Measurements from ENCODE around the gene PPP1R37. TPM values are rescaled to one million over a fixed set of nuclear protein-coding genes. Genes with fewer than 3 reads are reported as not detected.

Gene PPP1R37
- total and polyA plus RNA-seq, 2 of the 13 experiments (the other 11 are each of a cell fraction or from before 2014, with no cell fraction given), result 9.0 to 14.3 TPM

DNA sequence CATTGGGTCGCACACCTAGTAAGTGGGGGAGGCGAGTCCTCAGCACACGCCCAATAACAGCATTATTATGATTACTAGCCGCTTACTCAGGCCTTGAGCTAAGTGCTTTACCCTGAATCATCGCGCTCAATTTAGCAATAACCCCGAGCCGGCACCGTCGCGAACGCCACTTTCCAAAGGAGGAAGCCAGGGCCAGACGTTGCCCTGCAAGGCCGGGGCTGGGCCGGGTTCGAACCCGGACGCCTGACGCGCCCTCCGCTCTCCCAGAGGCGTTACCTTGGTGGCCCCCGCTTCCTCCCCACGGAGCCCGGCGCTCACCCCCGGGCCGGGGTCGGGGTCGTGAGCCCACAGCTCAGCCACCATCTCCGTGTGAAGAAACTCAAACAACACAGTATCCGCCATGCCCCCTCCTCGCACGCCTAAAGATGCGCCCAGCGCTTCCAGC is 84.9 kb downstream of the PPP1R37 start, which contains the start of gene TRAPPC6A (continued):
- TF ChIP-seq, protein P1, sequence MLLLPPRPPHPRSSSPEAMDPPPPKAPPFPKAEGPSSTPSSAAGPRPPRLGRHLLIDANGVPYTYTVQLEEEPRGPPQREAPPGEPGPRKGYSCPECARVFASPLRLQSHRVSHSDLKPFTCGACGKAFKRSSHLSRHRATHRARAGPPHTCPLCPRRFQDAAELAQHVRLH (CRISPR knock-in tag; IDR thresholded peaks at IDR 0.05; ENCODE audit: borderline replicate concordance, low read depth), result 0 out of 2 replicates have a peak, but pooled peaks have one; percentile 51
- peak; percentile 78; the same call in 1 of the 2 replicates for TF ChIP-seq ZFP36L1 (CRISPR knock-in tag; IDR thresholded peaks at IDR 0.05)
- TF ChIP-seq ZNF124 (CRISPR knock-in tag; IDR thresholded peaks at IDR 0.05), result 0 out of 2 replicates have a peak, but pooled peaks have one; percentile 10
- TF ChIP-seq, protein P2, sequence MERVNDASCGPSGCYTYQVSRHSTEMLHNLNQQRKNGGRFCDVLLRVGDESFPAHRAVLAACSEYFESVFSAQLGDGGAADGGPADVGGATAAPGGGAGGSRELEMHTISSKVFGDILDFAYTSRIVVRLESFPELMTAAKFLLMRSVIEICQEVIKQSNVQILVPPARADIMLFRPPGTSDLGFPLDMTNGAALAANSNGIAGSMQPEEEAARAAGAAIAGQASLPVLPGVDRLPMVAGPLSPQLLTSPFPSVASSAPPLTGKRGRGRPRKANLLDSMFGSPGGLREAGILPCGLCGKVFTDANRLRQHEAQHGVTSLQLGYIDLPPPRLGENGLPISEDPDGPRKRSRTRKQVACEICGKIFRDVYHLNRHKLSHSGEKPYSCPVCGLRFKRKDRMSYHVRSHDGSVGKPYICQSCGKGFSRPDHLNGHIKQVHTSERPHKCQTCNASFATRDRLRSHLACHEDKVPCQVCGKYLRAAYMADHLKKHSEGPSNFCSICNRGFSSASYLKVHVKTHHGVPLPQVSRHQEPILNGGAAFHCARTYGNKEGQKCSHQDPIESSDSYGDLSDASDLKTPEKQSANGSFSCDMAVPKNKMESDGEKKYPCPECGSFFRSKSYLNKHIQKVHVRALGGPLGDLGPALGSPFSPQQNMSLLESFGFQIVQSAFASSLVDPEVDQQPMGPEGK (CRISPR knock-in tag; IDR thresholded peaks at IDR 0.05), result 0 out of 2 replicates have a peak, but pooled peaks have one; percentile 42
- TF ChIP-seq, protein P3, sequence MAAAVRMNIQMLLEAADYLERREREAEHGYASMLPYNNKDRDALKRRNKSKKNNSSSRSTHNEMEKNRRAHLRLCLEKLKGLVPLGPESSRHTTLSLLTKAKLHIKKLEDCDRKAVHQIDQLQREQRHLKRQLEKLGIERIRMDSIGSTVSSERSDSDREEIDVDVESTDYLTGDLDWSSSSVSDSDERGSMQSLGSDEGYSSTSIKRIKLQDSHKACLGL (CRISPR knock-in tag; IDR thresholded peaks at IDR 0.05), result peak; percentile 85; the same call in 1 of the 2 replicates
- TF ChIP-seq KAT7 (CRISPR knock-in tag; IDR thresholded peaks at IDR 0.05; ENCODE audit: borderline replicate concordance), result peak; percentile 63; the same call in 1 of the 2 replicates
- no peak for TF ChIP-seq TCF7L2 (IDR thresholded peaks at IDR 0.05; ENCODE audit: low read depth, low read length)
- TF ChIP-seq POLR2A (IDR thresholded peaks at IDR 0.05; ENCODE audit: insufficient read depth in 1 of 2, low read depth in 2 of 2, low read length in 2 of 2), result peak; percentile 67 to 75
- no peak for TF ChIP-seq MAZ (IDR thresholded peaks at IDR 0.05; ENCODE audit: borderline replicate concordance, low read depth, low read length)
- TF ChIP-seq MAZ (CRISPR knock-in tag; IDR thresholded peaks at IDR 0.05; ENCODE audit: low read depth), result peak; percentile 21; the same call in 1 of the 2 replicates
- 0 out of 2 replicates have a peak, but pooled peaks have one; percentile 27 for TF ChIP-seq ZNF225 (CRISPR knock-in tag; IDR thresholded peaks at IDR 0.05)
- peak; percentile 88; the same call in 1 of the 2 replicates for TF ChIP-seq ZNF333 (CRISPR knock-in tag; IDR thresholded peaks at IDR 0.05; ENCODE audit: borderline replicate concordance)
- TF ChIP-seq, protein P4, sequence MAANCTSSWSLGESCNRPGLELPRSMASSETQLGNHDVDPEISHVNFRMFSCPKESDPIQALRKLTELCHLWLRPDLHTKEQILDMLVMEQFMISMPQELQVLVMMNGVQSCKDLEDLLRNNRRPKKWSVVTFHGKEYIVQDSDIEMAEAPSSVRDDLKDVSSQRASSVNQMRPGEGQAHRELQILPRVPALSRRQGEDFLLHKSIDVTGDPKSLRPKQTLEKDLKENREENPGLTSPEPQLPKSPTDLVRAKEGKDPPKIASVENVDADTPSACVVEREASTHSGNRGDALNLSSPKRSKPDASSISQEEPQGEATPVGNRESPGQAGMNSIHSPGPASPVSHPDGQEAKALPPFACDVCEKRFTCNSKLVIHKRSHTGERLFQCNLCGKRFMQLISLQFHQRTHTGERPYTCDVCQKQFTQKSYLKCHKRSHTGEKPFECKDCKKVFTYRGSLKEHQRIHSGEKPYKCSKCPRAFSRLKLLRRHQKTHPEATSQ (CRISPR knock-in tag; IDR thresholded peaks at IDR 0.05; ENCODE audit: borderline replicate concordance), result 0 out of 2 replicates have a peak, but pooled peaks have one; percentile 32
- peak; percentile 92 for TF ChIP-seq RBFOX2 (IDR thresholded peaks at IDR 0.05; ENCODE audit: low read depth, low read length)
- TF ChIP-seq KMT2A (CRISPR knock-in tag; IDR thresholded peaks at IDR 0.05), result 0 out of 2 replicates have a peak, but pooled peaks have one; percentile 47
- peak; percentile 20; the same call in 1 of the 2 replicates for TF ChIP-seq ZNF335 (CRISPR knock-in tag; IDR thresholded peaks at IDR 0.05)
- TF ChIP-seq NCOA2 (CRISPR knock-in tag; IDR thresholded peaks at IDR 0.05), result peak; percentile 10; the same call in 1 of the 2 replicates
- TF ChIP-seq, protein P5, sequence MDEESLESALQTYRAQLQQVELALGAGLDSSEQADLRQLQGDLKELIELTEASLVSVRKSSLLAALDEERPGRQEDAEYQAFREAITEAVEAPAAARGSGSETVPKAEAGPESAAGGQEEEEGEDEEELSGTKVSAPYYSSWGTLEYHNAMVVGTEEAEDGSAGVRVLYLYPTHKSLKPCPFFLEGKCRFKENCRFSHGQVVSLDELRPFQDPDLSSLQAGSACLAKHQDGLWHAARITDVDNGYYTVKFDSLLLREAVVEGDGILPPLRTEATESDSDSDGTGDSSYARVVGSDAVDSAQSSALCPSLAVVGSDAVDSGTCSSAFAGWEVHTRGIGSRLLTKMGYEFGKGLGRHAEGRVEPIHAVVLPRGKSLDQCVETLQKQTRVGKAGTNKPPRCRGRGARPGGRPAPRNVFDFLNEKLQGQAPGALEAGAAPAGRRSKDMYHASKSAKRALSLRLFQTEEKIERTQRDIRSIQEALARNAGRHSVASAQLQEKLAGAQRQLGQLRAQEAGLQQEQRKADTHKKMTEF (CRISPR knock-in tag; IDR thresholded peaks at IDR 0.05), result 0 out of 2 replicates have a peak, but pooled peaks have one; percentile 51
- TF ChIP-seq CBX1 (IDR thresholded peaks at IDR 0.05; ENCODE audit: low read depth), result no peak
- peak; percentile 80 for TF ChIP-seq TAF1 (CRISPR knock-in tag; IDR thresholded peaks at IDR 0.05)
- peak; percentile 46; the same call in 1 of the 2 replicates for TF ChIP-seq ZNF317 (CRISPR knock-in tag; IDR thresholded peaks at IDR 0.05)

Data from HepG2 (cell line).